ENCODE results near the gene CELF4.

GRCh38 chr18:37364237-37364636 is 201.4 kb downstream of the CELF4 start:
- no peak for TF ChIP-seq POLR2AphosphoS2 (IDR thresholded peaks at IDR 0.05; ENCODE audit: low read depth, low read length)
- no peak for TF ChIP-seq JUNB (IDR thresholded peaks at IDR 0.05)
- TF ChIP-seq ATF3 (IDR thresholded peaks at IDR 0.05; ENCODE audit: borderline replicate concordance, extremely low read depth, low read depth, low read length), result no peak
- TF ChIP-seq NRF1 (conservative IDR thresholded peaks at IDR 0.05; ENCODE audit: low read depth, low read length), result no peak
- TF ChIP-seq POLR2A (IDR thresholded peaks at IDR 0.05; ENCODE audit: low read depth, low read length), result no peak

All from GM12878 (cell line).